Natural killer cell (primary cell): ENCODE measurements around the gene BTNL3. TPM values are rescaled to one million over a fixed set of nuclear protein-coding genes. Genes with fewer than 3 reads are reported as not detected.
"Not testable (repeated sequence)": the region's sequence is repeated elsewhere in the genome, so short reads cannot be mapped to it uniquely, and the experiment has no call there.

ENCODE experiments used
- ATAC-seq, 3 donors: fragments of 150-1000 bp in 2 of 3; fragments of 200-7000 bp in 1 of 3; cut with Tn5 transposase; 1 replicate in 1 of 3; 2 replicates in 2 of 3; pipeline ENCODE4 v1.10.0; 2021; ENCODE audit warnings: mild to moderate bottlenecking in 2 of 3, moderate library complexity in 2 of 3
- DNase-seq, 2 donors: peaks; one replicate each; pipeline versions ENCODE4 v3.0.0 to v3.0.0-alpha.2; 2013 to 2021; ENCODE audit warnings: mixed read lengths in 1 of 2
- H3K27ac ChIP-seq: one replicate; pipeline ENCODE4 v1.5.1; 2013; ENCODE audit warnings: mild to moderate bottlenecking, low read length
- H3K27me3 ChIP-seq: one replicate; pipeline ENCODE4 v1.6.1; 2013; ENCODE audit warnings: low read length; ENCODE audit not compliant: control insufficient read depth, insufficient read depth
- H3K36me3 ChIP-seq: one replicate; pipeline ENCODE4 v1.6.1; 2013; ENCODE audit warnings: low read length; ENCODE audit not compliant: control insufficient read depth, insufficient read depth
- H3K4me1 ChIP-seq: one replicate; pipeline ENCODE4 v1.6.1; 2013; ENCODE audit warnings: low read length; ENCODE audit not compliant: control insufficient read depth, insufficient read depth
- H3K4me3 ChIP-seq: one replicate; pipeline ENCODE4 v1.5.1; 2013; ENCODE audit warnings: low read length
- H3K9me3 ChIP-seq: one replicate; pipeline ENCODE4 v1.6.1; 2013; ENCODE audit warnings: low read length; ENCODE audit not compliant: control insufficient read depth, insufficient read depth
- H3K27ac Mint-ChIP-seq, 2 donors: one replicate each; pipeline ENCODE4 v1.8.0; 2022; ENCODE audit warnings: mild to moderate bottlenecking in 2 of 2, mixed read lengths in 2 of 2, moderate library complexity in 1 of 2
- H3K27me3 Mint-ChIP-seq, 2 donors: one replicate each; pipeline ENCODE4 v1.8.0; 2022; ENCODE audit warnings: low read depth in 2 of 2, mixed read lengths in 2 of 2
- H3K36me3 Mint-ChIP-seq: one replicate; pipeline ENCODE4 v1.8.0; 2022; ENCODE audit warnings: mixed read lengths
- H3K4me1 Mint-ChIP-seq, 2 donors: one replicate each; pipeline ENCODE4 v1.8.0; 2022; ENCODE audit warnings: mixed read lengths in 2 of 2
- H3K4me3 Mint-ChIP-seq: one replicate; pipeline ENCODE4 v1.8.0; 2022; ENCODE audit warnings: mild to moderate bottlenecking, moderate library complexity, mixed read lengths
- H3K9me3 Mint-ChIP-seq, 2 donors: one replicate each; pipeline ENCODE4 v1.8.0; 2022; ENCODE audit warnings: mixed read lengths in 2 of 2
- CTCF ChIP-seq: fragments of 200-600 bp; IDR thresholded peaks from one replicate; pipeline ENCODE4 v1.8.0; 2022; ENCODE audit warnings: antibody characterized with exemption
- WGBS: methylation state at CpG from one replicate; pipeline ENCODE4 v1.1.7; 2013; ENCODE audit warnings: missing lambda C conversion rate; ENCODE audit not compliant: insufficient coverage; 5-methylcytosine and 5-hydroxymethylcytosine counted together
- intact Hi-C: fragments of 100-400 bp; cut with micrococcal nuclease; formaldehyde crosslinking; loops from one replicate; pipeline ENCODE4 v1.14.2; 2022
- total RNA-seq, 4 donors: library from RNA; stranded (reverse); fragments of 120-200 nt in 1 of 4; gene quantifications; one replicate each; pipeline versions ENCODE4 v1.2.3 to v1.2.4, GENCODE V29; 2013 to 2022

Gene BTNL3
- total RNA-seq, 3 donors from 2014 or later (not counting 1 experiment from before 2014, with no cell fraction given): not detected

GRCh38 chr5:181044093-181044599 lies 55.5 kb downstream of the BTNL3 start:
- 82% methylated on average over 10 of the region's 10 CpGs for WGBS
- Histone ChIP-seq H3K36me3 (no peaks in the 10 kb centered on the region), H3K9me3 (no peaks in the 10 kb centered on the region), H3K27ac (no peak overlapping the region), H3K4me3 (no peak overlapping the region), H3K27me3 (peaks cover 13% of the 10 kb centered on the region), H3K4me1 (no peaks in the 10 kb centered on the region)
- peaks cover 26 to 32% of the 10 kb centered on the region in 2 donors for H3K27me3 Mint-ChIP-seq
- H3K36me3 Mint-ChIP-seq: no peaks in the 10 kb centered on the region
- intact Hi-C loops: no loop called here
- no peak for TF ChIP-seq CTCF
- H3K27ac Mint-ChIP-seq: no peak overlapping the region
- no peaks in the 10 kb centered on the region for H3K4me1 Mint-ChIP-seq
- H3K9me3 Mint-ChIP-seq: no peaks in the 10 kb centered on the region
- no peak overlapping the region for H3K4me3 Mint-ChIP-seq
- ATAC-seq: no peak
- no peak for DNase-seq

DNA sequence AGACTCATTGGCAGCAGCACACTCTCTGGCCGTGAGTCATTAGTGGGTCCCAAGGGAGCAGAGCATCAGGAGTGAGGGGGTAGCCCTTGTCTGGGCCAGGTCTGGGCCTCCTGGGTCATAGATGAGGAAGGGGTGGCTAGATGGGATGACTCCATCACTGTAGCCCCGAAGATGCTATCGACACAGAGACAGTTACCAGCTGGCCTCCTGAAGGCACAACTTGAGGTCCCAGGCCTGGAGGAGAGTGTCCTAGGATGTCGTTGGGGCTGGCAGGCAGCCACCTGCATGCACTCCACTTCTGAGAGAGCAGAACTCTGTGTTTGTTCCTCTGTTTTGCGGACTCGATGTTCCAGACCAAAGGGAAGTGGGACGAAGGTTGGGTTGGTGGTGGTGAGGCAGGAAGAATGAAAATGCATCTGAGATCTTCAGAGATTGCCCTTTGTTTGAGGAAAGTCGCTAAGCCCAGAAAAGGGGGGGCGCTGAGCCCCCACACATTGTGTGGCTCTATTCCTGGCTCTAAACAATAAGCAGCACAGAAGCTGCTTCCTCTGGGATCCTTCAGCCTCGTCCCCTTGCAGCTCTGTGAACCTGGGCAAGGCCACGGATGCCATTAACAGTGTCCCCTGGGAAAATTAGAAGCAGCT lies 56.1 kb downstream of the BTNL3 start:
- Mint-ChIP-seq H3K9me3 (no peaks in the 10 kb centered on the region), H3K27me3 (peaks cover 24 to 33% of the 10 kb centered on the region in 2 donors), H3K4me3 (no peak overlapping the region), H3K4me1 (no peaks in the 10 kb centered on the region), H3K27ac (no peak overlapping the region), H3K36me3 (no peaks in the 10 kb centered on the region)
- ATAC-seq: no peak
- no peaks in the 10 kb centered on the region for H3K4me1 ChIP-seq
- DNase-seq: no peak
- no peak for TF ChIP-seq CTCF
- intact Hi-C loops: no loop called here
- no peaks in the 10 kb centered on the region for H3K36me3 ChIP-seq
- H3K27ac ChIP-seq: no peak overlapping the region
- no peak overlapping the region for H3K4me3 ChIP-seq
- 34% methylated on average over 11 of the region's 11 CpGs for WGBS
- no peaks in the 10 kb centered on the region for H3K9me3 ChIP-seq
- peaks cover 15% of the 10 kb centered on the region for H3K27me3 ChIP-seq

- Histone ChIP-seq H3K36me3 (no peaks in the 10 kb centered on the region), H3K27me3 (peaks cover 17% of the 10 kb centered on the region), H3K27ac (no peak overlapping the region), H3K4me3 (no peak overlapping the region), H3K9me3 (no peaks in the 10 kb centered on the region), H3K4me1 (no peaks in the 10 kb centered on the region)
- ATAC-seq (no peak), DNase-seq (no peak)
- 58% methylated on average over 10 of the region's 10 CpGs for WGBS
- no peak for TF ChIP-seq CTCF
- H3K27ac Mint-ChIP-seq: no peak overlapping the region
- intact Hi-C loops: no loop called here
- H3K36me3 Mint-ChIP-seq: no peaks in the 10 kb centered on the region
- H3K4me3 Mint-ChIP-seq: no peak overlapping the region
- peaks cover 22 to 33% of the 10 kb centered on the region in 2 donors for H3K27me3 Mint-ChIP-seq
- no peaks in the 10 kb centered on the region for H3K4me1 Mint-ChIP-seq
- H3K9me3 Mint-ChIP-seq: no peaks in the 10 kb centered on the region
Measured at GRCh38 chr5:181045316-181045715, 56.7 kb downstream of the BTNL3 start.

DNA sequence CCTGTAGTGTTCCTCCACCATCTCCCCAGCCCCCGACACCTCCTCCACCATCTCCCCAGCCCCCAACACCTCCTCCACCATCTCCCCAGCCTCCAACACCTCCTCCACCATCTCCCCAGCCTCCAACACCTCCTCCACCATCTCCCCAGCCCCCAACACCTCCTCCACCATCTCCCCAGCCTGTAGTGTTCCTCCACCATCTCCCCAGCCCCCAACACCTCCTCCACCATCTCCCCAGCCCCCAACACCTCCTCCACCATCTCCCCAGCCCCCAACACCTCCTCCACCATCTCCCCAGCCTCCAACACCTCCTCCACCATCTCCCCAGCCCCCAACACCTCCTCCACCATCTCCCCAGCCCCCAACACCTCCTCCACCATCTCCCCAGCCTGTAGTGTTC lies 57.2 kb downstream of the BTNL3 start:
- H3K9me3 Mint-ChIP-seq, H3K4me1 ChIP-seq, H3K4me3 ChIP-seq, intact Hi-C loops, ATAC-seq, H3K36me3 Mint-ChIP-seq, H3K4me3 Mint-ChIP-seq, H3K27ac ChIP-seq, DNase-seq, H3K9me3 ChIP-seq, H3K27ac Mint-ChIP-seq, H3K4me1 Mint-ChIP-seq, H3K36me3 ChIP-seq: not testable (repeated sequence)
- 7% methylated on average over 1 of the region's 1 CpG for WGBS
- H3K27me3 ChIP-seq: peaks cover 17% of the 10 kb centered on the region
- H3K27me3 Mint-ChIP-seq: peaks cover 23 to 36% of the 10 kb centered on the region in 2 donors
